Hepatocyte (in vitro differentiated cells): ENCODE data around the gene TPX2.

Source experiments
- EZH2 ChIP-seq: fragments of 200-600 bp; sonication (generic); IDR thresholded peaks from 2 replicates; pipeline ENCODE4 v1.6.1; 2016; ENCODE audit warnings: antibody characterized with exemption, mild to moderate bottlenecking, borderline replicate concordance
- EZH2phosphoT487 ChIP-seq: fragments of 200-600 bp; sonication (generic); IDR thresholded peaks from one replicate; pipeline ENCODE4 v1.6.1; 2018; ENCODE audit warnings: antibody characterized with exemption, mild to moderate bottlenecking, low read depth, moderate library complexity; ENCODE audit not compliant: unreplicated experiment, severe bottlenecking

DNA sequence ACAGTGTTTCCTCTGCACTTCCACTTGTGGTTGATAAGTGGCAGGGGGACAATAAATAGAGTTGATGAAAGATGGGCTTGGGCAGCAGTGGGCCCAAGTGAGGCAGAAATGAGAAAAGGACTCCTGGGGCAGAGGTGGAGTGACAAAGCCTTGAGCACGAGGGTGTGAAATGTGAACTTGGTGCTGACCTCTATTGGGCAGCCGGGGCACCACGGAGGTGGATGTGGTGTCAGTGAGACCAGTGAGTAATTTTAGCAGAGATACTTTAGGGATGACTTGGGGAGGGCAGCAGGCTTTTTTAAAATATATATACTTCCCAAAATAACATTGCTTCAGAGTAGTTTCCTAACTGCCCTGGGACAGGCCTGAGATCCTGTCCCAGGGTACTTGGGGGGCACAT is 49.5 kb downstream of the TPX2 start:
- TF ChIP-seq EZH2phosphoT487 (no peak), EZH2 (no peak)
